ENCODE data around the gene ZCCHC2. TPM values are rescaled to one million over a fixed set of nuclear protein-coding genes. Genes with fewer than 3 reads are reported as not detected.

The ZCCHC2 gene
- total and polyA plus RNA-seq, 2 of the 8 experiments (the other 6 are each of a cell fraction or from before 2014, with no cell fraction given): 13.5 to 18.6 TPM

- TF ChIP-seq NANOG (IDR thresholded peaks at IDR 0.05; ENCODE audit: insufficient read depth, low read depth, low read length, poor library complexity, severe bottlenecking) (no peak), CBX8 (IDR thresholded peaks at IDR 0.05; ENCODE audit: borderline replicate concordance, low read depth, low read length) (no peak), CHD2 (IDR thresholded peaks at IDR 0.05; ENCODE audit: low read length) (no peak), CREB1 (IDR thresholded peaks at IDR 0.05) (no peak), RNF2 (IDR thresholded peaks at IDR 0.05; ENCODE audit: borderline replicate concordance, low read depth, low read length, missing control alignments, poor library complexity, severe bottlenecking) (no peak), SIRT6 (IDR thresholded peaks at IDR 0.05; ENCODE audit: low read length) (no peak), TAF7 (optimal IDR thresholded peaks at IDR 0.05; ENCODE audit: borderline replicate concordance, low read depth, low read length) (no peak), SAP30 (IDR thresholded peaks at IDR 0.05; ENCODE audit: insufficient read depth, insufficient replicate concordance, low read length) (no peak), ASH2L (IDR thresholded peaks at IDR 0.05; ENCODE audit: low read length) (peak; percentile 70), PHF8 (conservative IDR thresholded peaks at IDR 0.05; ENCODE audit: low read depth, low read length) (no peak), TCF12 (IDR thresholded peaks at IDR 0.05; ENCODE audit: low read depth, low read length) (no peak), ATF2 (IDR thresholded peaks at IDR 0.05; ENCODE audit: low read length) (no peak), BACH1 (IDR thresholded peaks at IDR 0.05; ENCODE audit: low read length) (no peak)
- TF ChIP-seq, protein P1, sequence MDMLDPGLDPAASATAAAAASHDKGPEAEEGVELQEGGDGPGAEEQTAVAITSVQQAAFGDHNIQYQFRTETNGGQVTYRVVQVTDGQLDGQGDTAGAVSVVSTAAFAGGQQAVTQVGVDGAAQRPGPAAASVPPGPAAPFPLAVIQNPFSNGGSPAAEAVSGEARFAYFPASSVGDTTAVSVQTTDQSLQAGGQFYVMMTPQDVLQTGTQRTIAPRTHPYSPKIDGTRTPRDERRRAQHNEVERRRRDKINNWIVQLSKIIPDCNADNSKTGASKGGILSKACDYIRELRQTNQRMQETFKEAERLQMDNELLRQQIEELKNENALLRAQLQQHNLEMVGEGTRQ (IDR thresholded peaks at IDR 0.05; ENCODE audit: low read length): no peak
Measured at GRCh38 chr18:62610701-62611411, 88.0 kb downstream of the ZCCHC2 start (continued).
